ENCODE results near the gene DNAJC27.
"Not testable (repeated sequence)": the region's sequence is repeated elsewhere in the genome, so short reads cannot be mapped to it uniquely, and the experiment has no call there.

The DNAJC27 gene

GRCh38 chr2:24971536-24972314 lies at the start of gene DNAJC27:
Gene DNAJC27 (minus strand): TSS chr2:24971955. CDS start chr2:24971904, 51 bp downstream.
- Histone ChIP-seq H3K36me3 (replicated peaks; ENCODE audit: low read depth, low read length) (peaks cover 5% of the 10 kb centered on the region), H3K27me3 (ENCODE audit: low read depth, low read length) (no peaks in the 10 kb centered on the region), H3K4me3 (ENCODE audit: low read length) (peak within 1 kb of the TSS; percentile 94), H3K4me2 (ENCODE audit: low read length) (peak within 1 kb of the TSS; percentile 90), H3K4me1 (ENCODE audit: low read length) (peaks cover 10% of the 10 kb centered on the region), H4K20me1 (ENCODE audit: insufficient read depth, low read length) (no peaks in the 10 kb centered on the region), H2AFZ (ENCODE audit: low read depth, low read length) (peak within 1 kb of the TSS; percentile 94), H3K79me2 (ENCODE audit: low read length) (peaks cover 29% of the 10 kb centered on the region), H3K9me3 (ENCODE audit: insufficient read depth, low read length) (no peaks in the 10 kb centered on the region), H3K27ac (ENCODE audit: low read length) (peak within 1 kb of the TSS; percentile 87), H3K9ac (ENCODE audit: low read length) (peak within 1 kb of the TSS; percentile 95)
- TF ChIP-seq EZH2phosphoT487 (IDR thresholded peaks at IDR 0.05; ENCODE audit: low read depth) (no peak), CTCF (IDR thresholded peaks at IDR 0.05; ENCODE audit: low read depth, low read length) (no peak)

GRCh38 chr2:25018681-25019080 lies 46.9 kb upstream of the DNAJC27 start:
- TF ChIP-seq EZH2phosphoT487 (IDR thresholded peaks at IDR 0.05; ENCODE audit: low read depth) (no peak), CTCF (IDR thresholded peaks at IDR 0.05; ENCODE audit: low read depth, low read length) (no peak)
- peaks cover 39% of the 10 kb centered on the region for H3K4me1 ChIP-seq (ENCODE audit: low read length)
- H3K27me3 ChIP-seq (ENCODE audit: low read depth, low read length) = peaks cover 48% of the 10 kb centered on the region
- H2AFZ ChIP-seq (ENCODE audit: low read depth, low read length) = peak overlapping the region; percentile 79; the same call in 1 of the 2 replicates
- peak overlapping the region; percentile 76 for H3K4me3 ChIP-seq (ENCODE audit: low read length)
- peak overlapping the region; percentile 96 for H3K4me2 ChIP-seq (ENCODE audit: low read length)
- no peak overlapping the region; the same call in 1 of the 2 replicates for H3K9ac ChIP-seq (ENCODE audit: low read length)
- no peaks in the 10 kb centered on the region for H3K79me2 ChIP-seq (ENCODE audit: low read length)
- no peak overlapping the region for H3K27ac ChIP-seq (ENCODE audit: low read length)
- H3K9me3 ChIP-seq (ENCODE audit: insufficient read depth, low read length) = no peaks in the 10 kb centered on the region
- H3K36me3 ChIP-seq (replicated peaks; ENCODE audit: low read depth, low read length) = no peaks in the 10 kb centered on the region
- no peaks in the 10 kb centered on the region for H4K20me1 ChIP-seq (ENCODE audit: insufficient read depth, low read length)

- Histone ChIP-seq H3K9me3 (ENCODE audit: insufficient read depth, low read length) (no peaks in the 10 kb centered on the region), H2AFZ (ENCODE audit: low read depth, low read length) (no peak overlapping the region), H3K27me3 (ENCODE audit: low read depth, low read length) (peaks cover 32% of the 10 kb centered on the region), H3K79me2 (ENCODE audit: low read length) (no peaks in the 10 kb centered on the region), H3K36me3 (replicated peaks; ENCODE audit: low read depth, low read length) (no peaks in the 10 kb centered on the region), H3K9ac (ENCODE audit: low read length) (no peak overlapping the region), H3K4me2 (ENCODE audit: low read length) (no peak overlapping the region), H4K20me1 (ENCODE audit: insufficient read depth, low read length) (no peaks in the 10 kb centered on the region), H3K4me3 (ENCODE audit: low read length) (no peak overlapping the region), H3K4me1 (ENCODE audit: low read length) (peaks cover 18% of the 10 kb centered on the region), H3K27ac (ENCODE audit: low read length) (no peak overlapping the region)
- no peak for TF ChIP-seq EZH2phosphoT487 (IDR thresholded peaks at IDR 0.05; ENCODE audit: low read depth)
Observed at GRCh38 chr2:25014631-25015030, 42.9 kb upstream of the DNAJC27 start.

- not testable (repeated sequence) for H3K36me3 ChIP-seq (replicated peaks; ENCODE audit: low read depth, low read length); H3K9ac ChIP-seq (ENCODE audit: low read length); H3K4me2 ChIP-seq (ENCODE audit: low read length); H2AFZ ChIP-seq (ENCODE audit: low read depth, low read length); H4K20me1 ChIP-seq (ENCODE audit: insufficient read depth, low read length); H3K79me2 ChIP-seq (ENCODE audit: low read length); H3K4me1 ChIP-seq (ENCODE audit: low read length); H3K9me3 ChIP-seq (ENCODE audit: insufficient read depth, low read length); H3K27ac ChIP-seq (ENCODE audit: low read length); H3K4me3 ChIP-seq (ENCODE audit: low read length)
- H3K27me3 ChIP-seq (ENCODE audit: low read depth, low read length) = peaks cover 23% of the 10 kb centered on the region
Observed at GRCh38 chr2:25011342-25011741, 39.6 kb upstream of the DNAJC27 start.

GRCh38 chr2:25009954-25010353 lies 38.2 kb upstream of the DNAJC27 start:
- Histone ChIP-seq H3K9me3 (ENCODE audit: insufficient read depth, low read length) (no peaks in the 10 kb centered on the region), H2AFZ (ENCODE audit: low read depth, low read length) (0 out of 2 replicates have a peak overlapping the region, but pooled peaks have one; percentile 65), H3K36me3 (replicated peaks; ENCODE audit: low read depth, low read length) (no peaks in the 10 kb centered on the region), H3K79me2 (ENCODE audit: low read length) (no peaks in the 10 kb centered on the region), H3K4me3 (ENCODE audit: low read length) (no peak overlapping the region), H3K4me1 (ENCODE audit: low read length) (no peaks in the 10 kb centered on the region), H4K20me1 (ENCODE audit: insufficient read depth, low read length) (no peaks in the 10 kb centered on the region), H3K4me2 (ENCODE audit: low read length) (no peak overlapping the region), H3K9ac (ENCODE audit: low read length) (no peak overlapping the region), H3K27me3 (ENCODE audit: low read depth, low read length) (peaks cover 18% of the 10 kb centered on the region), H3K27ac (ENCODE audit: low read length) (no peak overlapping the region)
- TF ChIP-seq CTCF (IDR thresholded peaks at IDR 0.05; ENCODE audit: low read depth, low read length) = no peak
- no peak for TF ChIP-seq EZH2phosphoT487 (IDR thresholded peaks at IDR 0.05; ENCODE audit: low read depth)
